H1 (cell line): ENCODE data around the gene QPCTL. TPM values are rescaled to one million over a fixed set of nuclear protein-coding genes. Genes with fewer than 3 reads are reported as not detected.
A peak's percentile ranks its signal among the peaks of the same experiment; 100 is the strongest.

ENCODE experiments used
- ASH2L ChIP-seq: fragments of 200-600, 300-600 bp; sonication (generic); IDR thresholded peaks from one replicate; pipeline ENCODE4 v1.7.1; 2017; ENCODE audit warnings: low read length
- BACH1 ChIP-seq: IDR thresholded peaks from 2 replicates; pipeline ENCODE4 v1.6.1; 2012; ENCODE audit warnings: low read length, improper control_type of control experiment
- BRCA1 ChIP-seq: IDR thresholded peaks from 2 replicates; pipeline ENCODE4 v1.6.1; 2012; ENCODE audit warnings: low read depth, low read length, improper control_type of control experiment
- CHD2 ChIP-seq: IDR thresholded peaks from 2 replicates; pipeline ENCODE4 v1.6.1; 2012; ENCODE audit warnings: low read length, improper control_type of control experiment
- CTBP2 ChIP-seq: IDR thresholded peaks from 2 replicates; pipeline ENCODE4 v1.7.0; 2011; ENCODE audit warnings: borderline replicate concordance, mild to moderate bottlenecking, moderate library complexity, mixed read lengths, low read length; ENCODE audit not compliant: insufficient read depth, insufficient read length
- EGR1 ChIP-seq: IDR thresholded peaks from 2 replicates; pipeline ENCODE4 v1.6.1; 2011; ENCODE audit warnings: low read depth, low read length, borderline replicate concordance
- JUND ChIP-seq: IDR thresholded peaks from 2 replicates; pipeline ENCODE4 v1.6.1; 2011; ENCODE audit warnings: mild to moderate bottlenecking, improper control_type of control experiment, low read length
- KDM4A ChIP-seq: IDR thresholded peaks from one replicate; pipeline ENCODE4 v1.7.1; 2012; ENCODE audit warnings: low read depth, mild to moderate bottlenecking, moderate library complexity, low read length, inconsistent platforms; ENCODE audit not compliant: severe bottlenecking
- NANOG ChIP-seq: IDR thresholded peaks from 2 replicates; pipeline ENCODE4 v1.6.1; 2011; ENCODE audit warnings: low read length, low read depth, mild to moderate bottlenecking, inconsistent platforms; ENCODE audit not compliant: insufficient read depth, poor library complexity, severe bottlenecking
- NRF1 ChIP-seq: IDR thresholded peaks from 2 replicates; pipeline ENCODE4 v1.6.1; 2011; ENCODE audit warnings: mild to moderate bottlenecking, low read depth, low read length, improper control_type of control experiment
- PHF8 ChIP-seq: fragments of 200-600 bp; sonication (generic); conservative IDR thresholded peaks from 2 replicates; pipeline ENCODE4 v1.7.1; 2012; ENCODE audit warnings: low read depth, mild to moderate bottlenecking, inconsistent platforms, low read length, moderate library complexity
- RBBP5 ChIP-seq: IDR thresholded peaks from 2 replicates; pipeline ENCODE4 v1.7.1; 2012; ENCODE audit warnings: low read depth, mild to moderate bottlenecking, inconsistent platforms, low read length, moderate library complexity, borderline replicate concordance
- SIRT6 ChIP-seq: IDR thresholded peaks from one replicate; pipeline ENCODE4 v1.7.1; 2012; ENCODE audit warnings: low read length, inconsistent platforms
- SUZ12 ChIP-seq: fragments of 200-600 bp; sonication (generic); IDR thresholded peaks from 2 replicates; pipeline ENCODE4 v1.6.1; 2012; ENCODE audit warnings: mild to moderate bottlenecking, inconsistent platforms, low read length, moderate library complexity, mixed read lengths
- TAF1 ChIP-seq: IDR thresholded peaks from 2 replicates; pipeline ENCODE4 v1.6.1; 2011; ENCODE audit warnings: mild to moderate bottlenecking, low read depth, low read length
- YY1 ChIP-seq: IDR thresholded peaks from 2 replicates; pipeline ENCODE4 v1.6.1; 2011; ENCODE audit warnings: low read depth, mild to moderate bottlenecking, low read length
- polyA plus RNA-seq, 7 experiments: library from polyadenylated mRNA; depleted of rRNA in 3 of 7; stranded (reverse) in 5 of 7; unstranded in 2 of 7; fragments of >200 nt in 5 of 7; fragments of 200-250 nt in 2 of 7; gene quantifications; 1 replicate in 5 of 7; 2 replicates in 1 of 7; 4 replicates in 1 of 7; pipeline versions ENCODE4 v1.2.1 to v1.2.3, GENCODE V29; 2011 to 2013; ENCODE audit warnings: missing spikeins in 2 of 7, mixed read lengths in 2 of 7
- total RNA-seq: library from RNA; stranded (reverse); fragmentation: NEBNext Ultra II Directional; extraction: Animal tissue kit (Norgen Biotek cat#: 25700); gene quantifications from 2 replicates; pipeline ENCODE4 v1.2.1, GENCODE V29; 2021
- TF ChIP-seq, protein P1 (sequence below): IDR thresholded peaks from 2 replicates; pipeline ENCODE4 v1.6.1; 2012; ENCODE audit warnings: inconsistent platforms
- TF ChIP-seq, protein P2 (sequence below): IDR thresholded peaks from 2 replicates; pipeline ENCODE4 v1.6.1; 2012; ENCODE audit warnings: low read length, inconsistent platforms
- TF ChIP-seq, protein P3 (sequence below): IDR thresholded peaks from 2 replicates; pipeline ENCODE4 v1.6.1; 2012; ENCODE audit warnings: inconsistent platforms

The QPCTL gene
- total and polyA plus RNA-seq, 2 of the 8 experiments (the other 6 are each of a cell fraction or from before 2014, with no cell fraction given): 25.2 to 35.3 TPM

DNA sequence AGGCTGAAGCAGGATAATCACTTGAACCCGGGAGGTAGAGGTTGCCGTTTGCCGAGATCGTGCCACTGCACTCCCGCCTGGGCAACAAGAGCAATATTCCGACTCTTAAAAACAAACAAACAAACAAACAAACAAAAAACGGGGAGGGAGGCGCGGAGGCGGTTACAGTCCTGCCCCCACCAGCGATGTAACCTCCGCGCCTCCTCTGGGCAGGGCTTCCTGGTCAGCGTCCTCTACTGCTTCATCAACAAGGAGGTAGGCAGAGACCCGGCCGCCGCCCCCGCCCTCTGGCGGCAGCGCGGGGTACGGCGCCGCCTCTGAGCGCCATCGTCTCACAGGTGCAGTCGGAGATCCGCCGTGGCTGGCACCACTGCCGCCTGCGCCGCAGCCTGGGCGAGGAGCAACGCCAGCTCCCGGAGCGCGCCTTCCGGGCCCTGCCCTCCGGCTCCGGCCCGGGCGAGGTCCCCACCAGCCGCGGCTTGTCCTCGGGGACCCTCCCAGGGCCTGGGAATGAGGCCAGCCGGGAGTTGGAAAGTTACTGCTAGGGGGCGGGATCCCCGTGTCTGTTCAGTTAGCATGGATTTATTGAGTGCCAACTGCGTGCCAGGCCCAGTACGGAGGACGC is 11.0 kb upstream of the QPCTL start (continued):
- TF ChIP-seq CTBP2 (no peak), YY1 (peak; percentile 82; the same call in 1 of the 2 replicates), CHD2 (no peak), PHF8 (no peak), EGR1 (peak; percentile 27; the same call in 1 of the 2 replicates), SUZ12 (no peak), ASH2L (no peak), BACH1 (no peak), TAF1 (0 out of 2 replicates have a peak, but pooled peaks have one; percentile 40), RBBP5 (no peak), KDM4A (no peak), JUND (0 out of 2 replicates have a peak, but pooled peaks have one; percentile 12), NANOG (peak; percentile 48), SIRT6 (no peak), NRF1 (no peak), BRCA1 (no peak)
- TF ChIP-seq, protein P1, sequence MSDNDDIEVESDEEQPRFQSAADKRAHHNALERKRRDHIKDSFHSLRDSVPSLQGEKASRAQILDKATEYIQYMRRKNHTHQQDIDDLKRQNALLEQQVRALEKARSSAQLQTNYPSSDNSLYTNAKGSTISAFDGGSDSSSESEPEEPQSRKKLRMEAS: peak; percentile 60
- TF ChIP-seq, protein P2, sequence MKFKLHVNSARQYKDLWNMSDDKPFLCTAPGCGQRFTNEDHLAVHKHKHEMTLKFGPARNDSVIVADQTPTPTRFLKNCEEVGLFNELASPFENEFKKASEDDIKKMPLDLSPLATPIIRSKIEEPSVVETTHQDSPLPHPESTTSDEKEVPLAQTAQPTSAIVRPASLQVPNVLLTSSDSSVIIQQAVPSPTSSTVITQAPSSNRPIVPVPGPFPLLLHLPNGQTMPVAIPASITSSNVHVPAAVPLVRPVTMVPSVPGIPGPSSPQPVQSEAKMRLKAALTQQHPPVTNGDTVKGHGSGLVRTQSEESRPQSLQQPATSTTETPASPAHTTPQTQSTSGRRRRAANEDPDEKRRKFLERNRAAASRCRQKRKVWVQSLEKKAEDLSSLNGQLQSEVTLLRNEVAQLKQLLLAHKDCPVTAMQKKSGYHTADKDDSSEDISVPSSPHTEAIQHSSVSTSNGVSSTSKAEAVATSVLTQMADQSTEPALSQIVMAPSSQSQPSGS: no peak
- TF ChIP-seq, protein P3, sequence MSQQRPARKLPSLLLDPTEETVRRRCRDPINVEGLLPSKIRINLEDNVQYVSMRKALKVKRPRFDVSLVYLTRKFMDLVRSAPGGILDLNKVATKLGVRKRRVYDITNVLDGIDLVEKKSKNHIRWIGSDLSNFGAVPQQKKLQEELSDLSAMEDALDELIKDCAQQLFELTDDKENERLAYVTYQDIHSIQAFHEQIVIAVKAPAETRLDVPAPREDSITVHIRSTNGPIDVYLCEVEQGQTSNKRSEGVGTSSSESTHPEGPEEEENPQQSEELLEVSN: no peak
